ENCODE measurements around the gene PASK.

GRCh38 chr2:241129086-241129871 lies 20.0 kb downstream of the PASK start:
- TF ChIP-seq CTCF (IDR thresholded peaks at IDR 0.05), result no peak
- TF ChIP-seq POLR2A (IDR thresholded peaks at IDR 0.05), result no peak
